ENCODE results near the gene SEMA3B.

SEMA3B gene

GRCh38 chr3:50272911-50273688, 4.2 kb downstream of the SEMA3B start (continued):
- TF ChIP-seq ZNF692 (tag by site-specific recombination; IDR thresholded peaks at IDR 0.05) (no peak), PRDM1 (tag by site-specific recombination; IDR thresholded peaks at IDR 0.05) (no peak), ZNF416 (tag by site-specific recombination; IDR thresholded peaks at IDR 0.05) (no peak), GLI4 (tag by site-specific recombination; IDR thresholded peaks at IDR 0.05) (no peak), ZNF600 (tag by site-specific recombination; IDR thresholded peaks at IDR 0.05) (peak; percentile 41; the same call in 1 of the 2 replicates), ZBTB17 (tag by site-specific recombination; IDR thresholded peaks at IDR 0.05) (peak; percentile 73), HOXA7 (CRISPR knock-in tag; IDR thresholded peaks at IDR 0.05; ENCODE audit: borderline replicate concordance) (no peak), ZNF132 (tag by site-specific recombination; IDR thresholded peaks at IDR 0.05; ENCODE audit: borderline replicate concordance) (no peak), AEBP2 (tag by site-specific recombination; IDR thresholded peaks at IDR 0.05; ENCODE audit: borderline replicate concordance) (no peak), KLF10 (tag by site-specific recombination; IDR thresholded peaks at IDR 0.05) (no peak), ZNF639 (tag by site-specific recombination; IDR thresholded peaks at IDR 0.05) (0 out of 2 replicates have a peak, but pooled peaks have one; percentile 64), PRDM6 (tag by site-specific recombination; IDR thresholded peaks at IDR 0.05) (no peak), KLF1 (tag by site-specific recombination; IDR thresholded peaks at IDR 0.05) (peak; percentile 10; the same call in 1 of the 2 replicates), SCRT1 (tag by site-specific recombination; IDR thresholded peaks at IDR 0.05; ENCODE audit: borderline replicate concordance) (no peak), ZNF747 (tag by site-specific recombination; IDR thresholded peaks at IDR 0.05) (no peak), ZNF544 (tag by site-specific recombination; IDR thresholded peaks at IDR 0.05) (no peak), ZFP37 (tag by site-specific recombination; IDR thresholded peaks at IDR 0.05) (no peak), ZBTB26 (tag by site-specific recombination; optimal IDR thresholded peaks at IDR 0.05) (peak; percentile 29), SP2 (tag by site-specific recombination; IDR thresholded peaks at IDR 0.05) (no peak), GLIS2 (tag by site-specific recombination; IDR thresholded peaks at IDR 0.05) (peak; percentile 79), ZNF837 (tag by site-specific recombination; IDR thresholded peaks at IDR 0.05) (no peak), ZNF292 (tag by site-specific recombination; IDR thresholded peaks at IDR 0.05; ENCODE audit: borderline replicate concordance, low read depth) (no peak), REST (tag by site-specific recombination; IDR thresholded peaks at IDR 0.05) (no peak), ZNF624 (tag by site-specific recombination; IDR thresholded peaks at IDR 0.05) (no peak), KLF9 (tag by site-specific recombination; IDR thresholded peaks at IDR 0.05; ENCODE audit: low read depth) (no peak), ZNF585B (tag by site-specific recombination; IDR thresholded peaks at IDR 0.05) (no peak), ZNF513 (tag by site-specific recombination; IDR thresholded peaks at IDR 0.05) (peak; percentile 23; the same call in 1 of the 2 replicates), FEZF1 (tag by site-specific recombination; IDR thresholded peaks at IDR 0.05) (no peak)
